CD1c-positive myeloid dendritic cell (primary cell): ENCODE results near the gene SLC24A1.

ENCODE experiments used
- DNase-seq: peaks from one replicate; pipeline ENCODE4 v3.0.0-alpha.2; 2016; ENCODE audit errors: extremely low spot score

Gene SLC24A1

GRCh38 chr15:65651831-65652749 lies 30.4 kb downstream of the SLC24A1 start:
- no peak for DNase-seq

GRCh38 chr15:65653341-65653740 lies 31.6 kb downstream of the SLC24A1 start:
- no peak for DNase-seq

GRCh38 chr15:65653801-65654521 lies 32.2 kb downstream of the SLC24A1 start:
- no peak for DNase-seq

- DNase-seq = no peak
Measured at GRCh38 chr15:65655026-65655425, 33.3 kb downstream of the SLC24A1 start.

- DNase-seq = no peak
Measured at GRCh38 chr15:65655457-65655856, 33.7 kb downstream of the SLC24A1 start.

GRCh38 chr15:65659502-65660052 lies 37.8 kb downstream of the SLC24A1 start:
- no peak for DNase-seq

GRCh38 chr15:65660927-65661326 lies 39.2 kb downstream of the SLC24A1 start:
- no peak for DNase-seq

- DNase-seq = no peak
Measured at GRCh38 chr15:65663521-65663920, 41.8 kb downstream of the SLC24A1 start.

- DNase-seq = no peak
Measured at GRCh38 chr15:65666257-65666656, 44.5 kb downstream of the SLC24A1 start.

- DNase-seq = no peak
Measured at GRCh38 chr15:65675551-65675950, 53.8 kb downstream of the SLC24A1 start.

- no peak for DNase-seq
Measured at GRCh38 chr15:65676123-65676522, 54.4 kb downstream of the SLC24A1 start.

- no peak for DNase-seq
Measured at GRCh38 chr15:65680544-65680943, 58.8 kb downstream of the SLC24A1 start.

GRCh38 chr15:65682404-65682911 lies 60.7 kb downstream of the SLC24A1 start:
- no peak for DNase-seq

GRCh38 chr15:65688462-65688861 lies 66.7 kb downstream of the SLC24A1 start:
- no peak for DNase-seq

GRCh38 chr15:65690173-65690572 lies 68.4 kb downstream of the SLC24A1 start:
- DNase-seq = no peak

GRCh38 chr15:65690778-65691177 lies 69.0 kb downstream of the SLC24A1 start:
- no peak for DNase-seq

- no peak for DNase-seq
Measured at GRCh38 chr15:65695081-65695480, 73.3 kb downstream of the SLC24A1 start.
